H1 (cell line): ENCODE data around the gene FHDC1. TPM values are rescaled to one million over a fixed set of nuclear protein-coding genes. Genes with fewer than 3 reads are reported as not detected.

Experiments
- CBX5 ChIP-seq: fragments of 300-800, 300-1000 bp; sonication (generic); IDR thresholded peaks from 2 replicates; pipeline ENCODE4 v1.7.1; 2016; ENCODE audit warnings: antibody characterized with exemption, low read length, low read depth
- RBBP5 ChIP-seq: IDR thresholded peaks from 2 replicates; pipeline ENCODE4 v1.7.1; 2012; ENCODE audit warnings: low read depth, mild to moderate bottlenecking, inconsistent platforms, low read length, moderate library complexity, borderline replicate concordance
- RXRA ChIP-seq: IDR thresholded peaks from 2 replicates; pipeline ENCODE4 v1.6.1; 2011; ENCODE audit warnings: low read depth, mild to moderate bottlenecking, low read length, moderate library complexity; ENCODE audit not compliant: insufficient read depth
- SIN3A ChIP-seq, 2 experiments: IDR thresholded peaks in 1 of 2; conservative IDR thresholded peaks in 1 of 2; 2 replicates each; pipeline ENCODE4 v1.6.1; 2011 to 2012; ENCODE audit warnings: low read length in 2 of 2, improper control_type of control experiment in 1 of 2, low read depth in 1 of 2, mild to moderate bottlenecking in 1 of 2
- TBP ChIP-seq: IDR thresholded peaks from 2 replicates; pipeline ENCODE4 v1.6.1; 2011; ENCODE audit warnings: low read depth, low read length, improper control_type of control experiment
- polyA plus RNA-seq, 7 experiments: library from polyadenylated mRNA; depleted of rRNA in 3 of 7; stranded (reverse) in 5 of 7; unstranded in 2 of 7; fragments of >200 nt in 5 of 7; fragments of 200-250 nt in 2 of 7; gene quantifications; 1 replicate in 5 of 7; 2 replicates in 1 of 7; 4 replicates in 1 of 7; pipeline versions ENCODE4 v1.2.1 to v1.2.3, GENCODE V29; 2011 to 2013; ENCODE audit warnings: missing spikeins in 2 of 7, mixed read lengths in 2 of 7
- total RNA-seq: library from RNA; stranded (reverse); fragmentation: NEBNext Ultra II Directional; extraction: Animal tissue kit (Norgen Biotek cat#: 25700); gene quantifications from 2 replicates; pipeline ENCODE4 v1.2.1, GENCODE V29; 2021

Gene FHDC1
- total and polyA plus RNA-seq, 2 of the 8 experiments (the other 6 are each of a cell fraction or from before 2014, with no cell fraction given): 6.4 to 28.6 TPM

- TF ChIP-seq SIN3A (conservative IDR thresholded peaks at IDR 0.05 in 1 of 2, IDR thresholded peaks at IDR 0.05 in 1 of 2; ENCODE audit: low read depth in 1 of 2, low read length in 2 of 2) (no peak), CBX5 (no peak), TBP (no peak), RBBP5 (no peak), RXRA (no peak)
Measured at GRCh38 chr4:153026591-153027346, 90.6 kb downstream of the FHDC1 start (continued).
